Fibroblast of skin of scalp (primary cell): ENCODE data around the gene ARL14EP.

Experiments
- DNase-seq: peaks from one replicate; pipeline ENCODE4 v3.0.0-alpha.2; 2013

Gene ARL14EP

DNA sequence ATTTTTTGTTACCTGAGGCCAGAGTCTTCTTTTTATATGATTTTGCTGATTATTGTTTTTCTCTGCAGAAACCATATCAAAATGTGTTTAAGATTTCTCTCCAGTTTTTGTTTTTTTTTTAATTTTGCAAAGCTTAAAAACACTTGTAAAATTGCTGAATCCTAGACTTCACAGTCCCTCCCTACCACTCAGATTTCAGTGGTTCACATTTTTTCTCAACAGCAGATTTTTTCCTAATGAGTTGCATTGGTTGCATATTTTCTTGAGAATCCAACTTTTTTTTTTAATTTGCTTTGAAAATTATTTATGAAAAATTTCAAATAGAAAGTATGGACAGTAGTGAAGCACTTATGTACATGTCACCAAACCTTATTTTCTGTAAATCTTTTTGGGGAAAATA is 5.8 kb downstream of the ARL14EP start:
- peak; percentile 57 for DNase-seq

DNA sequence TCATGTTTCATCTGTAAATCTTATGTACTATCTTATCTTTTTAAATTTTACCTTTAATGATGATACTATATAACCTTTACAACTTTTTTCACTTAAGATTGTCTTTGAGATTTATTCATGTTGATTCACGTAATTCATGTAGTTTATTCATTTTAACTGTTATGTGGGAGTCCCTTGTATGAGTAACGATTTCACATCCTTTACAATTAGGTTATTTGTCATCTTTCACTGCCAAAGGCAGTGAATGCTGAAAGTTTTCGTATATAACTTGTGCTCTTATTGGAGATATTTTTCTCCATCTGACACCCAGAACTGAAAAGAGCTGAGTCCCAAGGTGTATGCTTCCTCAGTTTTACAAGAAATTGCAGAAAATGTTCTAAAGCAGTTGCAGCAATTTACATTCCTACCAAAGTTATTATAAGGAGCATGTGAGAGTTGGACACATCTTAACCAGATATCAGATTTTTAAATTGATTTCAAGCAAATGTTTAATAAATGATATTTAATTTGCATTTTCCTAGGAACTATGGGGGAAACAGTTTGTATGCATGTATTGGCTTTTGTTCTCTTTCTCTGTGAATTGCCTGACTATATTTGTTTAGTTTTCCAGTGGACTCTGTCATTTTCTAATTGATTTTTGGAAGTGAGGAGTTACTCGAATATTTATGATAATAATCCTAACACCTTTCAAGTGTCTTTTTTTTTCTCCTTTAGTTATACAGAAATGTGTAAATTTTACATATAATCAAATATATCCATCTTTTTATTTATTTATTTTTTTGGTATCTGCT is 6.4 kb downstream of the ARL14EP start:
- DNase-seq, result no peak

DNA sequence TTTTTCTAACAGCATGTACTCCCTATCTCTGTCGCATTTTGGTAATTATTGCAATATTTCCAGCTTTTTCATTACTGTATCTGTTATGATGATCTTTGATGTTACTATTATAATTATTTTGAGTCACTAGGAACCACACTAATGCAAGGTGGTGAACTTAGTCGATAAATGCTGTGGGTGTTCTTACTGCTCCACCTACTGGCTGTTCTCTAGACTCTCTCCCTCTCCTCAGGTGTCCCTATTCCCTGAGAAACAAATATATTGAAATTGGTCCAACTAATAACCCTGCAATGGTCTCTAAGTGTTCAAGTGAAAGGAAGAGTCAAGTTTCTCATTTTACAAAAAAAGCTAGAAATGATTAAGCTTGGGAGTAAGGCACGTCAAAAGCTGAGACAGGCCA is 10.5 kb downstream of the ARL14EP start:
- DNase-seq, result no peak

DNA sequence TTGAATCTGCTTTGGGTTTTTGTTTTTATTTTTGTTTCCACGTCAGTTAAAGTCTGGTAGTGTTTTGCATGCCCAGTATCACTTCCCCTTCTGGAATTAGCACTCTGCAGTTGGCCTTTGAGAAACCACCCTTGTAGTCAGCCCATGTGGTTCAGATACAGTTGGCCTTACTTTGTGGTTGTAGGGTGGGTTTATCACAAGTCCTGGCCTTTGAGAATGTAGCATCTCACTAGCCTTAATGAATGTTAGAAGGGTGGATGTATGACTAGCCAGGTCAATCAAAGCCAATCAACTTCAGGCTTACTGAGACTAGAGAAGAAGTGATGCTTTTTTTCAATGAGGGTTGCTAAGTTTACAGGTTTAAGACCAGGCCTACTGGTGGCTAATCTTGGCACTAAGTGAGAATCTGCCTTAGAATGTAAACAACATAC is 19.8 kb downstream of the ARL14EP start:
- DNase-seq, result no peak

DNA sequence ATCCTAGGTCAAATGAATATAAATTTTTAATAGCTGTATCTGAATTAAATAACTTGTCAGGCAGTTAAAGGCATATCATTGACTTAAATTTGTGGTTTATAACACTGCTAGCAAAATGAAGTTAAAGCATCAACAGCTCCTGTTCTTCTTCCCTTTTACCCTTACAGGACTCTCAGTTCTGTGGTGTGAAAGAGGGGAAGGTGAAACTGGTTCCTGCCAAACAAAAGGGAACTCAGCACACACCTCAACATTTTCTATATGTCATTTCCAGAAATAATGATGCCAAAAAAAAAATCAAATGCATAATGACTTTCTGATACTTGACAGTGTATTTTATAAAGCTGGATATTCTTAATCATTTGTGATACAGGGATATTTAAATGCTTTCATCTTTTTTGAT is 21.2 kb downstream of the ARL14EP start:
- no peak for DNase-seq

DNA sequence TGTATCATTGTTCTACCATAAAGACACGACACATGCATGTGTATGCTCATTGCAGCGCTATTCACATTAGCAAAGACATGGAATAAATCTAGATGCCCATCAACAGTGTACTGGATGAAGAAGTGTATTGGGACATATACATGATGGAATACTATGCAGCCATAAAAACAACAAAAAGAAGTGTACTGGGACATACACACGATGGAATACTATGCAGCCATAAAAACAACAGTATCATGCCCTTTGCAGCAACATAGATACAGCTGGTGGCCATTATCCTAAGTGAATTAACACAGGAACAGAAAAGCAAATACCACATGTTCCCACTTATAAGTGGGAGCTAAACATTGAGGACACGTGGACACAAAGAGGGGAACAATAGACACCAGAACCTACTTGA is 22.7 kb downstream of the ARL14EP start:
- no peak for DNase-seq

DNA sequence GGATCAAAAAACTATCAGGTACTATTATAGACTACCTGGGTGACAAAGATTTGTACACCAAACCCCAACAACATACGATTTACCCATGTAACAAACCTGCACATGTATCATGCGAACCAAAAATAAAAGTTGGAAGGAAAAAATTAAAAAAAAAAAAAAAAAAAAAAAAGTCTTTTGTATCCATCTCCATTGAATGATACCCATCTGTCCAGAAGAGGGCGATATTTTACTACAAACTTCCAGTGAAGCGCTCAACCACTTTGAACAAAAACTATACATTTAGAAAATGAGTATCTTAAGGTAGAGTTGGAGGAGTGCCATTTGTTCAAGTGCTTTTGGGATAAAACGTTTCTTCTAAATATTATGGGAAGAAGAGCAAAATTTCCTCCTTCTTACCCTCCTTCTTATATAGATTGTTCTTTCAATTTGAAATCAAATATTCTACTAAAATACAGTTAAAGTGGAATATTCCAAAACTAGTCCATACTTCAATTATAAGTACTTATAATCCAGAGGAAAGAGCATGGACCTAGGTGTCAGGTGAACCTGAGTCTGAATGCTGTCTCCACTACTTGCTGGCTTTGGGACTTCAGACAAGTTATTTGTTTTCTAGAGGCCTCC is 23.3 kb downstream of the ARL14EP start:
- peak; percentile 65 for DNase-seq

DNA sequence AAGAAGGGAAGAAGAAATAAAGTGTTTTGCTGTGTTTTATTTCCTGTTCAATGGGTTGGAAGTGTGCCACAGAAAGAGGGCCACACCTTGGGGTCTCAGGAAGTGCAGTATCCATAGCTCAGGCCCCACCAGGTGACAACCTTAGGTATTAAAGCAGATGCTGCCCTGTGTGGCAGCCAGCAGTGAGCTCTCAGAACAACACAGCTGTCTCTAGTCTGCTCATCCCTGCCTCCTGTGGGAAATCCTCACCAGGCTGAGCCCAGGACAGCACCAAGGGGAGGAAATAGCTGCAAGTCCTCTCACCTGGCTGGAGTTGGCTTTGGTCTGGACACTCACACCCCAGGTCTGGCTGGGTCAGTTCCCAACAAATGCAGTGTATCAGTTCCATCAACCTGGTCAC is 25.1 kb downstream of the ARL14EP start:
- DNase-seq, result no peak

DNA sequence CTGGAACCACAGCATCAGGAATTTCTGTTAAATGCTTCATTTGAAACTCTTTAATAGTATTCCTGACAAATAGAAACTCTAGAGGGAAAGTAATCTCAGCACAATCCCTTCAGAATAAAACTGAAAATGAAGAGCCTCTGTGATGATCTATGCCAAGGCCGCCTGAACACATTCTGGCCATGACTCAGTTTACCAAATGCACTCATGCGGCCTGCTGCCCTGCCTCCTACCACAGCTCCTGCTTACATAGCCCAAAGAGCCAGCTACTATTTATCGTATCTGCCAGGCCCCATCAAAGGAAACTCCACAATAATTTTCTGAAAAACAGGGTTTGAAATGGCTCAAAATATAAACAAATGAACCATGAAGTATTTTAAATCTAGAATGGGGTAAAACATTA is 27.0 kb downstream of the ARL14EP start:
- no peak for DNase-seq

DNA sequence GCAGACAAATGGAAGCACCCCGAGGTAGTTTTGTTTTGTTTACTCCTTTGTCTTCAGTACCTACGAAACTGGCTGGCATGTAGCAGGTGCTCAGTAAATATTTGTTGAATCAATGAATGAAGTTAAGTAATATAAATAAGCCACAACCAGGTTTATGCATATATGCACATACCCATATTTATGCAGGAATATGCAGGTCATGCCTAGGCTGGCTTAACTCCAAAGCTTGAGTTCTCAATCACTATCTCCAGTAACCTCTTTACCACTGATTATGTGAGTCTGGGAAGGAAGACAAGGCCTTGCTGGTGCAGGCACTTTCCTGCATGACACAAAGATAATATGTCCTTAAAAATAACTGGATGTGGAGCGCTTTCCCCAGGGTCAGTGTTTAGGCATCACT is 27.5 kb downstream of the ARL14EP start:
- DNase-seq, result no peak

DNA sequence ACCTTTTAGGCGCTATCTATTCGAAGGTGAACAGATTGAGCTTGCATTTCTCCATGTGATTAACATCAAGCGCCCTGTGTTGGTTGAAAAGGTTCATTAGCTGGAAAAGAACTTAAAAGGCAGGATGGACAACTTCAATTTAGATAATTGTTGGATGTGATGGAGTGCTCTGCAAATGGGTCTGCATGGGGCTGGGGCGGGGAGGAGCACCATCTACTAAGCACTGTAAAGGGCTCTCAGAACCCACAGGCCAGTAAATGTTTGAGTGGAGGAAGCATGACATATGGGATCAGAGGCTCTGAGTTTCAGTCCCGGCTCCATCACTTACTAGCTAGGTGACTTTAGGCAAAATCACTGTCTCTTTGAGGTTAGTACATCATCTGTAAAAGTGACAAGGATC is 28.2 kb downstream of the ARL14EP start:
- no peak for DNase-seq

DNA sequence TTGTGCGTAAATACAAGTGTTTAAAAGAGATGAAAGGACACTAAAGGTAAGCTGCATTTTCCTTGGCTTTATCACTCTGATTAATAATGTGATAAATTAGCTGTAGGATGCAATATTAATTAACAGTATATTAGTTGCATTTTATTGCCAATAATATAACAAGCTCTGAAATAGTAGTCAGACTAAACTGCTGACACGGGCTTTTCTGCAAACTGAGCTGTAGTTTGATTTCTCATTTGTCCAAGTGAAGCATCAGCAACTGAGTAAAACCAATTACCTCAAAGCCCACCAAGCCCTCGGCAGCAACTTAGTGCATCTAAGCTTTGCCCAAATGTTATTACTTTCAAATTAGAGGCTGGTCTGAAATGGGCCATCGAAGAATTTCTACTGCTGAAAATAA is 33.5 kb downstream of the ARL14EP start:
- no peak for DNase-seq

DNA sequence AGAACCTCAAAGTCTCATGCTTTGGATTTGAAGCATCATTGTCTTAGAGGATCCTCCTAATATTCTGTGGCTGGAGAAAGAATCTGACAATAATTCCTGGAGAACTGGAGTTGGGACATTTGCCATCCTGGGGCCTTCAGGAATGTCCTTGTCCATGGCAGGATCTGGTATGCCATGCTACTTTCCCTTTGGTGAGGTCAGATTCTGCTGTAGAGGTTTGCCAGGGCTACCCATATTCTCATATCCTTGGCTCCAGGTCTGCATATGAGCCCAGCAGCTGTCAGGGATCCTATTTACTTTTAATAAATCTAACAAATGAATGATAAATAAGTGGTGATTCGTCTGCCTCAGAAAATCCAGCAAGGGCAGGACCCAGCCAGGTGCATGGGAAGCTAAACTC is 35.0 kb downstream of the ARL14EP start:
- no peak for DNase-seq

DNA sequence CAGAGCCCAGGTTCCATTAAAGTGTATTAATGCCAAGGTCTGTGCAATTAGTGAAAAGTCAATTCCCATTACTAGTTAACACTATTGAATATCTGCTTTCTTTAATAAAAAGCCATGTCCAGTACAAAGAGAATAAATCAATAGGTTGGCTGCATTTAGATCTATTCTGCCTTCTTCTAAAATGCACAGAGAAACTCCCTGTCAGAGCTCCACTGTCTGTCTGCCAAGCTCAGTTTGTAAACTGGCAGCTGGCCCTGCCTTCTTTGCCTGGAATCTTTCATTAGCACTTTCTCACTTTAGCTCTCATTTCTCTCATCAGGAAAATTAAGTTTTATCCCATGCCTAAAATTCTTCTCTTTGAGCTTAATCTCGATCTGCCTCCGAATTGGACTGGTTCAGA is 35.6 kb downstream of the ARL14EP start:
- DNase-seq, result no peak

DNA sequence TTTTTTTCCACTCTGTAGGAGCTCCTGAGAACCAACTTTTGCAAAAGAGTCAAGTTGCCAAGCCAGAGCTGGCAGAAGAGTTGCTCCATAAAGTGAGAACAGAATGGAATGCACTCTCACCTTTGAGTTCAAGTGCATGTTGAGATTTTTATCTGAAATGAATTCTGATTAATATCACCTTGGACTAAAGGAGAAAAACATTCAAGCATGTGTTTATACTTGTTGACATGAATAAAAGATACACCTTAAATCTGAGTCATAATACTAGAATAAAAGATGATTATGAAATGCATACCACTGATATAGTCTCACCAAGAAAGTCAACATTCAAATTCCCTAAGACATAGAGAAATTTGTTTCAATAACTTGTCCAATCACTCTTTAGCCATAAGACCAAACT is 37.8 kb downstream of the ARL14EP start:
- no peak for DNase-seq

DNA sequence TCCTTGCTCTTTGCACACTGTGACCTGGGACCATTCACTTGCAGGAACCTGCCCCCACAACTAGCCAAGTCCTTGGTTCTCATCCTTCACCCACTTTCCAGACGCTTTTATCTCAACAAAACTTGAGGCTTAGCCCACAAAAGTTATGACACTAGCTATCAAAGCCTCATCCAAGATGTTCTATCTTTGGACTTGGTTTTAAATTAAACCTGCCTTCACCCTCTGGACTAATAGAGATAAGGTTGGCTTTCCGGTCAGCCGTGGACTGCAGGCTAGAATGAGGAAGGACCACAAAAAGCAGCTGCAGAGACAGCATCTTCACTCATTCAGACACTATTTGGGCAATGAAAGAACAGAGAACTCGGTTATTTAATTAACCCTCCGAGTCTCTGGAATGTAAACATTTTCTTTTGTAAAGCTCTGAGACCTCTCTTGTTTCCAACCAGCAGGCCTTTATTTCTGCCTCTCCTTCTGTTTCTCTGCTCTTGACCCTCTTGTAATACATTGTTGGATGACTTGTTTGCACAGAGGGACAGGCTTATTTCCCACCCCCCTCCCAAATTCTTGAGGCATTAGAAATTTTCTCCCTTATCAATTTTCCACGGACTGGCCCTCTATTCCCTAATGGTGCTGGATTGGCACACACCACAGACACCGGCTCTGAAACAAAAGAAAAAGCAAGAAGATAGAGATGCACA is 41.4 kb downstream of the ARL14EP start:
- no peak for DNase-seq

DNA sequence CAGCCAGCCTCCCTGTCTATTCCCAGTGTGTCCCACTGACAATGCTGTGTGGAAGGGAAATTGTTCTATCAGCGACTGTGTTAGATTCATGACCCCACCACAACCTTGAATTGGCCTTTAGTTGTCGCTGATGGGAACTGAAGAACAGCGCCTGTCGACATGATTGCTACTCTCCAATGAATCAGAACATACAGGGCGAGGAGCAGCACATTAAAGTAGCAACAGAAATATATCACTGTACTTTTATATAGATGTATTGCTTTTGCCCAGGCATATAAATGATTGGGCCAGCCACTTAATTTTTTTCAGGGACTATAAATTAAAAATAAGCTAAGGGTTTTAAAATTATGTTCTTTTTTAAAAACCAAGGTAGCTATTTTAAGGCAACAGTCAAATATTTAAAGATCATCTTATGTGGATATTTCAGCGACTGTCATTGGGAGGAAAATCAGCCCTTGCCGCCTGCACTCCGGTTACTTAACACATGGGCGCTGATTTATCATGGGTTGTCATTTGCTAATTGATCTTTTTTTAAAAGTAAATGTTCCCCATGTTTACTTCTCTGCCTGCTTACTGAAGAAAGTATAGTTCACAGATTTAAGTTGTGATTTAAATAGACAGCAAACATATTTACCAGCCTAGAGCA is 42.1 kb downstream of the ARL14EP start:
- DNase-seq, result no peak

DNA sequence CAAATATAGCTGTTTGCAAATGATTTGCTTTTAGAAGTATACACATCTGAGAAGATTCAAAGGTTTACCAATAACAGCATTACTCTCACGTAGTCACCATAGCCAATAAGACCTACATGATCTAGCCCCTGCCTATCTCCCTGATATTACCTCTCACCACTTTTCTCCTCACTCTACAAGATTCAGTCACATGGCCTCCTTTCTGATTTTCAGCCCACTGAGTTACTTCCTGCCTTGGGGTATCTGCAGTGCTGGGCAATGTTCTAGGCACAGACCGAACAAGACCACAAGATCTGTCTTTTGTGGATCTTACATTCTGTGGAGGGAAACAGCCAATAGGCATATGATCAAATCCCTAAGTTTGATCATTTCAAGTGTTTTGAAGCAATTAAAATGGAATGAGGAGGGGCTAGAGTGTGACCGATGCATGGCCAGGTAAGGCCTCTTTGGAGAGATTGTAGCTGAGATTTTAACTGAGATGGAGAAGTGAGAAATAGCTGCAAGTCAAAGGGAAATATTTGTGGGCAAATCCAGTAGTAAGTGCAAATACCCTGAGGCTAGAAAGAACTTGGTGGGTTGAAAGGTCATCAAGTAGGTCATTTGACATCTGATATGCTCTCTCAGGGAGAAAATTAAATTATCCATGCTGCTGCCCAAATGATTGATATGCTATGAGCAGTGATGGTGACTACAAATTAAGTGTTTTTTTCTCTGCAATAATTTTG is 43.1 kb downstream of the ARL14EP start:
- DNase-seq, result no peak

DNA sequence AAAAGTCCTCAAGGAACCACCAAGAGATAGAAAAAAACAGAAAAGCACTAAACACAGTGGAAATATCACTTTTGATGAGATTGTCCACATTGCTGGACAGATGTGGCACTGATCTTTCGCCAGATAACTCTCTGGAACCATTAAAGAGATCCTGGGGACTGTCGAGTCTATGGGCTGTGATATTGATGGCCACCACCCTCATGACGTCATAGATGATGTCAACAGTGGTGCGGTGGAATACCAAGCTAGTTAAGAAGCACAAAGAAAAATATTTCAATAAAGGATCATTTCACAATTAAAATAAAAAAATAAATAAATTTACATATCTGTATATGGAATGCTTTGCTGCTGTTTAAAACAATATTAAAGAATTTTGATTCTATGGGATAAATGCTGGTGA is 45.5 kb downstream of the ARL14EP start:
- DNase-seq, result no peak

DNA sequence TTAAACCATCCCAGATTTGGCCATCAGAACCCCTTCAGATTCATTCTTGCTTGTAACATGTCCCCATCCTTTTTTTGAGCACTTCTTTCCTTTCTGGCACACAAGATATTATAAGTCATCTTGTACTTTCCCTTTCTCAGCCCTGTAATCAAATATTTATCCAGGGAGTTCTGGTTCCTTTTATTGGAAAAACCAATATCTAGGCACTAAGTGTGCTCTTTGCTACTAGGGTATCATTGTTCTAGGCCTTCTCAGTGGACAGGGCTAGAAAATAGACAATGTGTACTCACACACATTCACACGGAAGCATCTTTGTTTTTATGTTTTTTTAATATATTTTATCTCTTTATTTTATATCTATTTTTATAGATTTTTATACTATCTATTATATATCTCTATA is 47.3 kb downstream of the ARL14EP start:
- DNase-seq, result no peak

DNA sequence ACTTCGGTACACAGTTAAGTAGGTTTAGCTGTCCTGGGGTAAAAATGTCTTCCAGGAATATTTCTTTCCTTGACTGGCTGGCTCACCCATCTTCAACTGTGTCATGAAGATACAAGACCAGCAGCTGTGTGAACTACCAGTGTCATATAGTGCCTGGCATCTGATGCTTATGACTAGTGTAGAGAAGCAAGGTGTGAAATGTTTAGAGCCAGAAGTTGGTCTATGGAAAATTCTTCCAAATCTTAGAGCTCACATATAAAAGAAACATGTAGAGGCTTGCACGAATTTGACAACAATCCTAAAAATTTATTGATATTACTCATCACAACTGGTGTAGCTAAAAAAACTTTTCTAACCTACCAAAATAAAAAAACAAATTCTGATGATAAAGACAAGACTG is 54.4 kb downstream of the ARL14EP start:
- DNase-seq, result no peak

DNA sequence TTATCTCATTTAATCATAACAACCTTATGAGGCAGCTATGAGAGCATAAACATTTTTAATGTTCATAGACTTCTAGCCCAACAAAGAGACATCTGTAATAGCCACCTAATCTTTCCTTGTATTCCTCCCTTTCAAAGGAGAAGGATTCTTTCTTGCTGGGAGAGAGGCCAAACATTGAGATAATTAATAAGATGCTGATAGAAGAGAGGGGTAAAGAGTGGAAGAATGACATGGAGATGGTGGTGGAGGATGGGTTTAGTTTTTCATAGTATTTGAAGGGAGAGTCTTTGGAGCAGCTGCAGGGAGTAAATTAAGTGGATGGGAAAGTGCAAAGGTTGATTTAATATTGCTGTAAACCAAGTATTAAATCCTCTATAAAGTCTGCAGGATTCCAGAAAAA is 57.9 kb downstream of the ARL14EP start:
- DNase-seq, result no peak

DNA sequence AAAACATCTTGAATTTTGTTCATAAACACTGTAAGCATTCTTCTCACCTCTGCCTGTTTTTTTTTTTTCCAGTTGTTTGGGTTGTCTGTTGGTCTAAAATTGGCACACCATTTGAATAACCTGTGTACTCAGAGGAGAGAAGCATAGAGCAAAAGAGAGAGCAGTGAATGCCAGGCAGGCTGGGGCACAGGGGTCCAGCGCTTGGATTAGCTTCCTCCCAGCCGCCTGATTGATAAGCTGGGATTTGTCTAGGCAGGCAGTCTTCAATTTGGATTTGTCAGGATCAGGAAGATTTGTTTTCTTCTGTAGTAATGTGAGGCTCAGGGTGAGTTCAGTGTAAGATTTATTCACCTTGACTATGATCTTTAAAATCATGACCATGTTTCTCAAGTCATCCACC is 59.0 kb downstream of the ARL14EP start:
- DNase-seq, result no peak
